HepG2 (cell line): ENCODE data around the gene PFKL. TPM values are rescaled to one million over a fixed set of nuclear protein-coding genes. Genes with fewer than 3 reads are reported as not detected.
A peak's percentile ranks its signal among the peaks of the same experiment; 100 is the strongest.

Source experiments
- ATAC-seq: fragments of 200-7000 bp; cut with Tn5 transposase; 3 replicates; pipeline ENCODE4 v1.9.1; 2020; ENCODE audit warnings: mild to moderate bottlenecking, moderate library complexity
- BruUV-seq: library from RNA; stranded (reverse); fragments of 400-500 nt; replicated peaks from 2 replicates; lab custom pipeline; 2021; lab: Mats Ljungman, UMichigan
- CTCF ChIA-PET: fragments of 300-600 bp; formaldehyde crosslinking; extraction: SDS; loops from one replicate; lab custom pipeline; 2021; ENCODE audit warnings: low total read pairs, inconsistent platforms, low intra/inter-chr PET ratio; lab: Yijun Ruan, JAX
- POLR2A ChIA-PET: fragments of 350-600 bp; sonication (Branson Sonifier 250); formaldehyde crosslinking; loops from one replicate; lab custom pipeline; 2020; ENCODE audit warnings: antibody characterized with exemption, inconsistent platforms; lab: Yijun Ruan, JAX
- DNase-seq: peaks from one replicate; pipeline ENCODE4 v3.0.0-alpha.2; 2015; ENCODE audit warnings: low spot score
- FAIRE-seq: peaks from 3 replicates; lab custom pipeline; 2011; peaks lifted over from hg19 to GRCh38; lab: Jason Lieb, UNC
- H2AFZ ChIP-seq: one replicate; pipeline ENCODE4 v1.6.1; 2011; ENCODE audit warnings: low read length, inconsistent platforms
- H3K27ac ChIP-seq: fragments of 300-600 bp; 3 replicates; pipeline ENCODE4 v1.8.0; 2011; ENCODE audit warnings: mixed run types, mild to moderate bottlenecking, mixed read lengths, low read length, inconsistent platforms; ENCODE audit not compliant: insufficient read depth; ENCODE audit errors: extremely low read length
- H3K27me3 ChIP-seq, 2 experiments: fragments of 200-600 bp in 1 of 2; 2 replicates in 1 of 2; 3 replicates in 1 of 2; pipeline versions ENCODE4 v1.6.0 to v1.8.0; 2011; ENCODE audit warnings: low read length in 2 of 2, mild to moderate bottlenecking in 2 of 2, moderate library complexity in 2 of 2, inconsistent platforms in 1 of 2; ENCODE audit not compliant: insufficient read depth in 2 of 2, control insufficient read depth in 1 of 2
- H3K36me3 ChIP-seq, 2 experiments: fragments of 200-600 bp in 1 of 2; replicated peaks in 1 of 2; 2 replicates in 1 of 2; 3 replicates in 1 of 2; pipeline versions ENCODE4 v1.5.1 to v1.8.0; 2011; ENCODE audit warnings: low read length in 2 of 2, inconsistent platforms in 1 of 2; ENCODE audit not compliant: insufficient read depth in 2 of 2, control insufficient read depth in 1 of 2
- H3K4me1 ChIP-seq: 2 replicates; pipeline ENCODE4 v1.5.1; 2012; ENCODE audit warnings: low read length, inconsistent platforms; ENCODE audit not compliant: insufficient read depth
- H3K4me2 ChIP-seq: 2 replicates; pipeline ENCODE4 v1.6.0; 2011; ENCODE audit warnings: low read depth, low read length, inconsistent platforms
- H3K4me3 ChIP-seq, 3 experiments: fragments of 200-600 bp in 1 of 3; sonication (generic), shearing (Covaris generic) in 1 of 3; replicated peaks in 1 of 3; 2 replicates each; pipeline ENCODE4 v1.5.1; 2011 to 2016; ENCODE audit warnings: low read length in 3 of 3, inconsistent platforms in 2 of 3, low read depth in 2 of 3, mild to moderate bottlenecking in 2 of 3, control low read depth in 1 of 3, mixed read lengths in 1 of 3; ENCODE audit not compliant: insufficient read depth in 1 of 3
- H3K79me2 ChIP-seq: one replicate; pipeline ENCODE4 v1.6.1; 2011; ENCODE audit warnings: low read length, inconsistent platforms; ENCODE audit not compliant: insufficient read depth
- H3K9ac ChIP-seq: 2 replicates; pipeline ENCODE4 v1.6.0; 2011; ENCODE audit warnings: mild to moderate bottlenecking, low read depth, low read length, inconsistent platforms; ENCODE audit not compliant: insufficient read depth
- H3K9me3 ChIP-seq: 2 replicates; pipeline ENCODE4 v1.5.1; 2012; ENCODE audit warnings: mild to moderate bottlenecking, low read length
- H4K20me1 ChIP-seq: 2 replicates; pipeline ENCODE4 v1.6.0; 2011; ENCODE audit warnings: inconsistent platforms, mild to moderate bottlenecking, low read length, moderate library complexity; ENCODE audit not compliant: insufficient read depth
- CEBPB ChIP-seq: IDR thresholded peaks from 2 replicates; pipeline ENCODE4 v1.6.1; 2011; ENCODE audit warnings: low read depth, low read length, improper control_type of control experiment, borderline replicate concordance
- ESRRA ChIP-seq: sonication (generic); formaldehyde crosslinking; IDR thresholded peaks from 2 replicates; pipeline ENCODE4 v1.5.1; 2020; ENCODE audit warnings: mild to moderate bottlenecking, low read depth, missing genetic modification reagents
- HNRNPL ChIP-seq: fragments of 200-400 bp; formaldehyde crosslinking; IDR thresholded peaks from 2 replicates; pipeline ENCODE4 v1.6.1; 2017; ENCODE audit warnings: mild to moderate bottlenecking, low read depth, low read length
- KDM5B ChIP-seq: sonication (generic); formaldehyde crosslinking; IDR thresholded peaks from 2 replicates; pipeline ENCODE4 v1.4.0; 2020; ENCODE audit warnings: missing genetic modification reagents, mild to moderate bottlenecking, borderline replicate concordance
- MTA1 ChIP-seq: sonication (generic); formaldehyde crosslinking; IDR thresholded peaks from 2 replicates; pipeline ENCODE4 v1.4.0; 2020; ENCODE audit warnings: missing genetic modification reagents, mild to moderate bottlenecking, borderline replicate concordance
- PITX1 ChIP-seq: sonication (generic); formaldehyde crosslinking; IDR thresholded peaks from 2 replicates; pipeline ENCODE4 v1.5.1; 2020; ENCODE audit warnings: mild to moderate bottlenecking, missing genetic modification reagents
- RBFOX2 ChIP-seq: fragments of 200-400 bp; formaldehyde crosslinking; IDR thresholded peaks from 2 replicates; pipeline ENCODE4 v1.6.1; 2017; ENCODE audit warnings: low read depth, mild to moderate bottlenecking, low read length
- ZNF572 ChIP-seq: sonication (generic); formaldehyde crosslinking; IDR thresholded peaks from 2 replicates; pipeline ENCODE4 v1.5.1; 2020; ENCODE audit warnings: mild to moderate bottlenecking, missing genetic modification reagents
- ZNF672 ChIP-seq: sonication (generic); formaldehyde crosslinking; IDR thresholded peaks from 2 replicates; pipeline ENCODE4 v1.8.1; 2022; ENCODE audit warnings: missing genetic modification reagents
- WGBS: methylation state at CpG from one replicate; pipeline ENCODE4 v1.1.6; 2017; ENCODE audit warnings: low lambda C conversion rate; 5-methylcytosine and 5-hydroxymethylcytosine counted together
- in situ Hi-C: cut with HindIII; loops from 2 replicates; pipeline ENCODE4 v1.10.0; 2017; ENCODE audit warnings: low pct_unique_long_range_greater_than_20kb; ENCODE audit not compliant: extremely low pct_ligation_motif_present
- intact Hi-C: fragments of 100-400 bp; cut with micrococcal nuclease; formaldehyde crosslinking; loops from one replicate; pipeline ENCODE4 v1.10.0; 2022; ENCODE audit not compliant: unreplicated experiment
- polyA plus RNA-seq, 8 experiments: library from polyadenylated mRNA; depleted of rRNA in 3 of 8; stranded (reverse) in 7 of 8; unstranded in 1 of 8; fragments of >200 nt; fragmentation: Illumina TruSeq in 4 of 8; extraction: Trizol in 4 of 8; gene quantifications; 2 replicates each; pipeline versions ENCODE4 v1.2.1 to v1.2.3, GENCODE V29; 2011 to 2016; ENCODE audit warnings: low read depth in 4 of 8, missing spikeins in 1 of 8, mixed read lengths in 1 of 8; ENCODE audit not compliant: insufficient read depth in 1 of 8
- total RNA-seq, 5 experiments: library from RNA; depleted of rRNA; stranded (reverse); fragments of >200 nt; fragmentation: Illumina TruSeq; extraction: Trizol; gene quantifications; 2 replicates each; pipeline ENCODE4 v1.2.3, GENCODE V29; 2016; ENCODE audit warnings: low read depth in 1 of 5
- TF ChIP-seq, protein P1 (sequence below): sonication (generic); formaldehyde crosslinking; IDR thresholded peaks from 2 replicates; pipeline ENCODE4; 2020; ENCODE audit warnings: missing genetic modification reagents, mild to moderate bottlenecking, borderline replicate concordance
- TF ChIP-seq, protein P2 (sequence below): sonication (generic); formaldehyde crosslinking; IDR thresholded peaks from 2 replicates; pipeline ENCODE4 v1.9.0; 2022; ENCODE audit warnings: low read depth, missing genetic modification reagents

The PFKL gene
- total and polyA plus RNA-seq, 2 of the 13 experiments (the other 11 are each of a cell fraction or from before 2014, with no cell fraction given), result 92.8 to 106 TPM

DNA sequence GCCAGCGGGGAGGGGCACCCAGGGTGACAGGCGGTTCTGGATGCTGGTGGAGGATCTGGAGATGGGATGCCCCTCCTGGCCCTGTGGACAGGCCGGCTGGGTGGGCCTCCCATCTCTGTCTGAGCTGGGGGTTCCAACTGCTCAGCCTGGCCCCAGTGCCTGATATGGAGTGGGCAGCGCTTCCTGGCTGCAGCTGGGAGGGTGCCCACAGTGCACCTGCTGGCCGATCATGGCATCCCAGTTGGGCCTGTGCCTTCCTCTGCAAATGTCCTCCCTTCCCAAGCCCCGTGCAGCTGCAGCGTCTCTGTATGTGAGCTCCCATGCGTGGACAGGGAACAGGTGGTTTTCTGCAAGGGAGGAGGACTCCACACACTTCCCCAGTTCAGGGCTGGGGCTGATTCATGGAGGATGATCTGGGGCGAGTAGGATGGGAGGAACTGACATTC lies 2.1 kb downstream of the PFKL start:
- Histone ChIP-seq H3K9me3 (no peaks in the 10 kb centered on the region), H3K4me1 (peaks cover 70% of the 10 kb centered on the region), H4K20me1 (peaks cover 14% of the 10 kb centered on the region; the same call in 1 of the 2 replicates), H3K9ac (peak overlapping the region; percentile 14), H2AFZ (no peak overlapping the region), H3K79me2 (peaks cover 31% of the 10 kb centered on the region), H3K27me3 (peaks cover 0 to 5% of the 10 kb centered on the region in 2 experiments; a peak in 2 of 5 replicates), H3K27ac (peak overlapping the region; percentile 87), H3K4me3 (peak overlapping the region; percentile 66 to 80 (median 75))
- BruUV-seq, result no TSS peak
- ChIA-PET POLR2A (interaction anchor here (1.1 to 4.2 kb wide), 4 partner anchors 27 to 204 kb away, joined by 3 to 27 read pairs (median 14); partner anchors contain the start of gene CFAP410), CTCF (no interaction called here)
- ATAC-seq, result peak; percentile 39
- in situ Hi-C loops, result loop anchor here (5.0 kb wide), 1 partner anchor 35 kb away; the partner anchor contains the start of gene CFAP410
- TF ChIP-seq MTA1 (CRISPR knock-in tag) (0 out of 2 replicates have a peak, but pooled peaks have one; percentile 7), KDM5B (CRISPR knock-in tag) (0 out of 2 replicates have a peak, but pooled peaks have one; percentile 5), PITX1 (CRISPR knock-in tag) (0 out of 2 replicates have a peak, but pooled peaks have one; percentile 13), ZNF572 (0 out of 2 replicates have a peak, but pooled peaks have one; percentile 65), CEBPB (no peak), RBFOX2 (peak; percentile 47; the same call in 1 of the 2 replicates), ESRRA (CRISPR knock-in tag) (no peak), HNRNPL (peak; percentile 87; the same call in 1 of the 2 replicates), ZNF672 (CRISPR knock-in tag) (no peak)
- TF ChIP-seq, protein P1, sequence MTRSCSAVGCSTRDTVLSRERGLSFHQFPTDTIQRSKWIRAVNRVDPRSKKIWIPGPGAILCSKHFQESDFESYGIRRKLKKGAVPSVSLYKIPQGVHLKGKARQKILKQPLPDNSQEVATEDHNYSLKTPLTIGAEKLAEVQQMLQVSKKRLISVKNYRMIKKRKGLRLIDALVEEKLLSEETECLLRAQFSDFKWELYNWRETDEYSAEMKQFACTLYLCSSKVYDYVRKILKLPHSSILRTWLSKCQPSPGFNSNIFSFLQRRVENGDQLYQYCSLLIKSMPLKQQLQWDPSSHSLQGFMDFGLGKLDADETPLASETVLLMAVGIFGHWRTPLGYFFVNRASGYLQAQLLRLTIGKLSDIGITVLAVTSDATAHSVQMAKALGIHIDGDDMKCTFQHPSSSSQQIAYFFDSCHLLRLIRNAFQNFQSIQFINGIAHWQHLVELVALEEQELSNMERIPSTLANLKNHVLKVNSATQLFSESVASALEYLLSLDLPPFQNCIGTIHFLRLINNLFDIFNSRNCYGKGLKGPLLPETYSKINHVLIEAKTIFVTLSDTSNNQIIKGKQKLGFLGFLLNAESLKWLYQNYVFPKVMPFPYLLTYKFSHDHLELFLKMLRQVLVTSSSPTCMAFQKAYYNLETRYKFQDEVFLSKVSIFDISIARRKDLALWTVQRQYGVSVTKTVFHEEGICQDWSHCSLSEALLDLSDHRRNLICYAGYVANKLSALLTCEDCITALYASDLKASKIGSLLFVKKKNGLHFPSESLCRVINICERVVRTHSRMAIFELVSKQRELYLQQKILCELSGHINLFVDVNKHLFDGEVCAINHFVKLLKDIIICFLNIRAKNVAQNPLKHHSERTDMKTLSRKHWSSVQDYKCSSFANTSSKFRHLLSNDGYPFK (CRISPR knock-in tag), result peak; percentile 61; the same call in 1 of the 2 replicates
- TF ChIP-seq, protein P2, sequence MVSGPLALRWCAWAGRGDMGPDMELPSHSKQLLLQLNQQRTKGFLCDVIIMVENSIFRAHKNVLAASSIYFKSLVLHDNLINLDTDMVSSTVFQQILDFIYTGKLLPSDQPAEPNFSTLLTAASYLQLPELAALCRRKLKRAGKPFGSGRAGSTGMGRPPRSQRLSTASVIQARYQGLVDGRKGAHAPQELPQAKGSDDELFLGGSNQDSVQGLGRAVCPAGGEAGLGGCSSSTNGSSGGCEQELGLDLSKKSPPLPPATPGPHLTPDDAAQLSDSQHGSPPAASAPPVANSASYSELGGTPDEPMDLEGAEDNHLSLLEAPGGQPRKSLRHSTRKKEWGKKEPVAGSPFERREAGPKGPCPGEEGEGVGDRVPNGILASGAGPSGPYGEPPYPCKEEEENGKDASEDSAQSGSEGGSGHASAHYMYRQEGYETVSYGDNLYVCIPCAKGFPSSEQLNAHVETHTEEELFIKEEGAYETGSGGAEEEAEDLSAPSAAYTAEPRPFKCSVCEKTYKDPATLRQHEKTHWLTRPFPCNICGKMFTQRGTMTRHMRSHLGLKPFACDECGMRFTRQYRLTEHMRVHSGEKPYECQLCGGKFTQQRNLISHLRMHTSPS (CRISPR knock-in tag), result peak; percentile 54; the same call in 1 of the 2 replicates
- TF ChIP-seq, all 625 proteins: peak for 8
- FAIRE-seq (no peak), DNase-seq (peak; percentile 16)
- intact Hi-C loops, result loop anchor here (10.0 kb wide), 1 partner anchor 183 kb away; no protein-coding TSS in a partner anchor
- Histone ChIP-seq H3K36me3 (peaks cover 4 to 5% of the 10 kb centered on the region in 2 experiments; a peak in 3 of 5 replicates), H3K4me2 (peak overlapping the region; percentile 97)
- WGBS, result 88% methylated on average over 4 of the region's 9 CpGs
